HUES6 (cell line): ENCODE results near the gene ADARB2.

Experiments used
- H3K27ac ChIP-seq: 2 replicates; pipeline ENCODE4 v1.7.0; 2013; ENCODE audit warnings: low read depth, mild to moderate bottlenecking, low read length, inconsistent platforms
- H3K27me3 ChIP-seq: 2 replicates; pipeline ENCODE4 v1.6.1; 2013; ENCODE audit warnings: low read length; ENCODE audit not compliant: control insufficient read depth, insufficient read depth
- H3K36me3 ChIP-seq: 2 replicates; pipeline ENCODE4 v1.6.1; 2013; ENCODE audit warnings: low read length; ENCODE audit not compliant: control insufficient read depth, insufficient read depth
- H3K4me1 ChIP-seq: 2 replicates; pipeline ENCODE4 v1.6.1; 2013; ENCODE audit warnings: low read length; ENCODE audit not compliant: control insufficient read depth, insufficient read depth
- H3K4me3 ChIP-seq: 2 replicates; pipeline ENCODE4 v1.5.1; 2013; ENCODE audit warnings: low read depth, low read length
- H3K9ac ChIP-seq: one replicate; pipeline ENCODE4 v1.6.1; 2013; ENCODE audit warnings: mild to moderate bottlenecking, low read length
- H3K9me3 ChIP-seq: 2 replicates; pipeline ENCODE4 v1.6.1; 2013; ENCODE audit warnings: low read depth, low read length; ENCODE audit not compliant: control insufficient read depth, insufficient read depth

The ADARB2 gene

GRCh38 chr10:1564791-1565190 is 172.5 kb downstream of the ADARB2 start:
- Histone ChIP-seq H3K36me3 (no peaks in the 10 kb centered on the region), H3K27me3 (0 out of 2 replicates have a peak, but pooled peaks cover 14% of the 10 kb centered on the region), H3K9me3 (no peaks in the 10 kb centered on the region), H3K9ac (no peak overlapping the region), H3K4me1 (no peaks in the 10 kb centered on the region; the same call in 1 of the 2 replicates), H3K4me3 (no peak overlapping the region), H3K27ac (no peak overlapping the region)

- H3K9ac ChIP-seq: no peak overlapping the region
- H3K36me3 ChIP-seq: no peaks in the 10 kb centered on the region
- peaks cover 18% of the 10 kb centered on the region; the same call in 1 of the 2 replicates for H3K27me3 ChIP-seq
- H3K4me3 ChIP-seq: no peak overlapping the region
- H3K27ac ChIP-seq: no peak overlapping the region
- no peaks in the 10 kb centered on the region for H3K9me3 ChIP-seq
- peaks cover 3% of the 10 kb centered on the region; the same call in 1 of the 2 replicates for H3K4me1 ChIP-seq
Observed at GRCh38 chr10:1563028-1563427, 174.3 kb downstream of the ADARB2 start.

DNA sequence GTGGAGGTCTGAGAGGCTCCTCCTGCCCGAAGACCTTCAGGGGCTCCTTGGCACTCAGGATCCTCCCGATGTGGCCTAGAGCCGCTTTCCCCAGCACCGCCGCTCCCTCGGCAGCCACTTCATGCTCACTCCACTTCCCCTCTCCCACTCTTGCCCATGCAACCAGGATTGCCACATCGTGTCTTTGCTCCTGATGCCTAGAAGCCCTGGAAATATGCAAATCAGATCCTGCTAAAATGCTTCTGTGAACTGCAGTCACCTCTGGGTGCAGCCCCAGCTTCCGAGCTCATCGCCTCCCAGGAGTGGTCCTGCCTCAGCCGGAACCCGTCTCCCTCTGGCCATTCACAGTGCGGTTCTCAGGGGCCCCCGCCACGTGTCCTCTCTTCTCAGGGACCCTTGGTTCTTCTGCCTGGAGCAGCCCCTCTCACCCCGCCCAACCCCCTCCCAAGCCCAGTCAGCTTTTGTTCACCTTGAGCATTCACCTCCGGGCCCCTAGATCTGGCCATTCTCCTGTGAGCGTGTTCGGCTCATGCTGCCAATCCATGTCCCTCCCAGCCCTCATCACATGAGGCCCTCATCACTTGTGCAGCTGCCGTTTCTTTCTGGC is 175.5 kb downstream of the ADARB2 start:
- Histone ChIP-seq H3K9me3 (no peaks in the 10 kb centered on the region), H3K4me3 (no peak overlapping the region), H3K4me1 (peaks cover 3% of the 10 kb centered on the region; the same call in 1 of the 2 replicates), H3K27me3 (peaks cover 18% of the 10 kb centered on the region; the same call in 1 of the 2 replicates), H3K36me3 (no peaks in the 10 kb centered on the region), H3K9ac (no peak overlapping the region), H3K27ac (no peak overlapping the region)

DNA sequence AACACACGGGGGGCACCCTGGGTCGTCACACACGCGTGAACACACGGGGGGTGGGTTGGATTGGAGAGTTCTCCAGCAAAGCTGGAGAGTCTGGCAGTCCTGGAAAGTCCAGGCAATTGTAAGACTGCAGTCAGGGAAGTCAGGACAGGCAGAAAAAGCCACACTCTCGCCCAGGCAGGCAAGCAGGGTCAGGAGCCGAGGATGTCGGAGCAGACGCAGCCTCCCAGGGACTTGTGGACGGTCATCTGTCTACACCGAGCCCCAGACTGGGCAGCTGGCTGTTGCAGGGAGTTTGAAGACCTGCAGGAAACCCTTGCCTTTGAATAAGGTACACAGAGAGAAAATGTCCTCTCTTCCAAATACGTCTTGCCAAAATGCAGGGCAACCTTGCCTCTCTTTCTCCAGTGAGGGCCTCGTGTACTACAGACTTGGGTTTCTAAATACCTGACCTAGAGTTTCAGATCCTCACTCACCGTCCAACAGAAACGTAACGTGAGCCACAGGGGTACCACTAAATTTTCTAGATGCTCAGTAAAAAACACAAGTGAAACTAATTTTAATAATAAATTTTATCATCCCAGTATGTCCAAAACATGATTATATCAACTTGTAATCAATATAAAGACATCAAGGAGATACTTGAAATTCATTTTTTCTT is 176.7 kb downstream of the ADARB2 start:
- Histone ChIP-seq H3K4me1 (peaks cover 3% of the 10 kb centered on the region; the same call in 1 of the 2 replicates), H3K9ac (no peak overlapping the region), H3K9me3 (no peaks in the 10 kb centered on the region), H3K4me3 (no peak overlapping the region), H3K27me3 (peaks cover 18% of the 10 kb centered on the region; the same call in 1 of the 2 replicates), H3K27ac (no peak overlapping the region), H3K36me3 (no peaks in the 10 kb centered on the region)

DNA sequence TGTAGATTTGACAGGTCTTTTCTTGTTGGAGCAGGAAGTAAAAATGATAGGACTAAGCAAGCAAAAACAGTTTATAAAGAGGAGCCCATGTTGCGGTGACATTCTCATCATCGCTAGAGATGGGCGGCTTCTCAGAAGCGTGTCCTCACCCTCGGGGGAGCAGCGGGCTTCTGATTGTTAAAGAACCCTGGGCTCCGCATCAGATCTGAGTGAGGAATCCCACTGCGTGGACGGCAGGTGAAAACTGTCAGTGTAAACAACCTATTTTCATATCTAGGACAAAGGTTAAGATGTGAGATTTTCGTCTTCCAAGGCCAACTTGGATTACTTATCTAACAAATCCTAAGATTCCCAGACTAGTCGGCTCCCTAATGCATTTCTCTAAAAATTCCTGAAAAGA is 177.6 kb downstream of the ADARB2 start:
- Histone ChIP-seq H3K9me3 (no peaks in the 10 kb centered on the region), H3K9ac (no peak overlapping the region), H3K4me3 (no peak overlapping the region), H3K27ac (no peak overlapping the region), H3K4me1 (peaks cover 3% of the 10 kb centered on the region; the same call in 1 of the 2 replicates), H3K36me3 (no peaks in the 10 kb centered on the region), H3K27me3 (peaks cover 18% of the 10 kb centered on the region; the same call in 1 of the 2 replicates)

GRCh38 chr10:1559311-1559710 is 178.0 kb downstream of the ADARB2 start:
- peaks cover 18% of the 10 kb centered on the region; the same call in 1 of the 2 replicates for H3K27me3 ChIP-seq
- no peaks in the 10 kb centered on the region for H3K36me3 ChIP-seq
- H3K4me1 ChIP-seq: peaks cover 3% of the 10 kb centered on the region; the same call in 1 of the 2 replicates
- H3K9me3 ChIP-seq: no peaks in the 10 kb centered on the region
- no peak overlapping the region for H3K9ac ChIP-seq
- H3K27ac ChIP-seq: no peak overlapping the region
- H3K4me3 ChIP-seq: no peak overlapping the region

GRCh38 chr10:1558906-1559305 is 178.4 kb downstream of the ADARB2 start:
- H3K36me3 ChIP-seq: no peaks in the 10 kb centered on the region
- H3K27ac ChIP-seq: no peak overlapping the region
- no peak overlapping the region for H3K4me3 ChIP-seq
- H3K9me3 ChIP-seq: no peaks in the 10 kb centered on the region
- H3K9ac ChIP-seq: no peak overlapping the region
- H3K27me3 ChIP-seq: peaks cover 18% of the 10 kb centered on the region; the same call in 1 of the 2 replicates
- peaks cover 3% of the 10 kb centered on the region; the same call in 1 of the 2 replicates for H3K4me1 ChIP-seq

DNA sequence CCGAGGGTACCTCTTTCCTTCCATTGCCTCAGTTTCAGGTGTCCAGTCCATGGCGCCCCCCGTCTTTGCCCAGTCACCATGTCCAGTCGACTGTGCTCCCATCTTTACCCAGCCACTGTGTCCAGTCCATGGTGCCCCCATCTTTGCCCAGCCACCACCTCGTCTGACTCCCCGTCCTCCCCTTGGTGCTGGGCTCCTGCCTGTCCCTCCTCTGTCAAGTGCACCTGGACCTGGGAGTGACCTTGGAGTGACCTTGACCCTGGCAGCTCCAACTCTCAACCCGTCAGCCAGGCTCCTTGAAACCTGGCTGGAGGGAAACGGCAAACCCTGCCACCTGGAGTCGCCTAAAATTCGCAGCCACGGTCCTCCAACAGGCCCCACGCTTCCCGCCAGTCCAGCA is 180.2 kb downstream of the ADARB2 start:
- Histone ChIP-seq H3K9ac (no peak overlapping the region), H3K27me3 (peaks cover 18% of the 10 kb centered on the region; the same call in 1 of the 2 replicates), H3K4me3 (no peak overlapping the region), H3K36me3 (no peaks in the 10 kb centered on the region), H3K27ac (no peak overlapping the region), H3K4me1 (peaks cover 3% of the 10 kb centered on the region; the same call in 1 of the 2 replicates), H3K9me3 (no peaks in the 10 kb centered on the region)

DNA sequence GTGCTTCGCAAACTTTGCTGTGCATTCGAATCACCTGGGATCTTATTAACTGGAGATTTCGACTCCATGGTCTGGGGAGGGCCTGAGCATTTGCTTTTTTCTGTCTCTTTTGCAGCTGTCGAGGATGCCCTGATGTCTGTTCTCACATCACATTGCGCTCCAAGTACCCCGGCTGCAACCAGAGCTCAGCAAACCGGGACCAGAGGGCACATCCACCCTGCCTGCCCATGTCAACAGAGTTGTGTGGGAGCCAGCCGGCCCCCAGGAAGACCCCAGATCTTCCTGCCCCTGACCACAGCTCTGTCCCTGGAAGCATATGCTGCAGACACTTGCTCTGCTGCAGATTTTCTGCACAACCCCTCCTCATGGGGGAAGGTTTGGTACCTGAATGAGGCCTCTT is 180.8 kb downstream of the ADARB2 start:
- no peak overlapping the region for H3K4me3 ChIP-seq
- no peak overlapping the region for H3K27ac ChIP-seq
- H3K27me3 ChIP-seq: peaks cover 18% of the 10 kb centered on the region; the same call in 1 of the 2 replicates
- no peak overlapping the region for H3K9ac ChIP-seq
- no peaks in the 10 kb centered on the region for H3K9me3 ChIP-seq
- H3K36me3 ChIP-seq: no peaks in the 10 kb centered on the region
- peaks cover 3% of the 10 kb centered on the region; the same call in 1 of the 2 replicates for H3K4me1 ChIP-seq

- Histone ChIP-seq H3K27me3 (peaks cover 2% of the 10 kb centered on the region; the same call in 1 of the 2 replicates), H3K36me3 (no peaks in the 10 kb centered on the region), H3K4me1 (no peaks in the 10 kb centered on the region), H3K4me3 (no peak overlapping the region), H3K9me3 (no peaks in the 10 kb centered on the region), H3K9ac (no peak overlapping the region), H3K27ac (no peak overlapping the region)
Observed at GRCh38 chr10:1553951-1554350, 183.4 kb downstream of the ADARB2 start.
